Left ventricle myocardium inferior (tissue), 1 donor: ENCODE measurements around the gene S100A8. TPM values are rescaled to one million over a fixed set of nuclear protein-coding genes. Genes with fewer than 3 reads are reported as not detected.

Experiments
- DNase-seq: peaks from one replicate; pipeline ENCODE4 v3.0.0-alpha.2; 2020
- H3K27ac ChIP-seq: fragments of 200-600 bp; replicated peaks from 2 replicates; pipeline ENCODE4 v1.8.0; 2021
- H3K27me3 ChIP-seq: fragments of 200-600 bp; 2 replicates; pipeline ENCODE4 v1.8.0; 2021; ENCODE audit warnings: low read depth
- H3K36me3 ChIP-seq: fragments of 200-600 bp; 2 replicates; pipeline ENCODE4 v1.8.0; 2021
- H3K4me1 ChIP-seq: fragments of 200-600 bp; 2 replicates; pipeline ENCODE4 v1.8.0; 2021
- H3K4me3 ChIP-seq: fragments of 200-600 bp; 2 replicates; pipeline ENCODE4 v1.8.0; 2021; ENCODE audit warnings: mild to moderate bottlenecking, moderate library complexity
- H3K9me3 ChIP-seq: fragments of 200-600 bp; replicated peaks from 2 replicates; pipeline ENCODE4 v1.8.0; 2021
- intact Hi-C: fragments of 100-400 bp; cut with micrococcal nuclease; formaldehyde crosslinking; loops from one replicate; pipeline ENCODE4 v1.11.0; 2022
- total RNA-seq: library from RNA; stranded (reverse); fragmentation: NEBNext Ultra II Directional; extraction: Animal tissue kit (Norgen Biotek cat#: 25700); gene quantifications from one replicate; pipeline ENCODE4 v1.2.1, GENCODE V29; 2021
- TF ChIP-seq, protein P1 (sequence below): fragments of 200-600 bp; IDR thresholded peaks from 2 replicates; pipeline ENCODE4 v1.8.0; 2021; ENCODE audit warnings: antibody characterized with exemption, mild to moderate bottlenecking, borderline replicate concordance
- donor health status: DM: no; HTN: yes; CAD: no; lungs with severe emphysema.

Gene S100A8
- total RNA-seq, 1 donor from 2014 or later = 26.6 TPM

GRCh38 chr1:153392822-153393221 lies 1.9 kb upstream of the S100A8 start:
- no peak overlapping the region for H3K4me3 ChIP-seq
- no peaks in the 10 kb centered on the region for H3K9me3 ChIP-seq
- TF ChIP-seq, protein P1, sequence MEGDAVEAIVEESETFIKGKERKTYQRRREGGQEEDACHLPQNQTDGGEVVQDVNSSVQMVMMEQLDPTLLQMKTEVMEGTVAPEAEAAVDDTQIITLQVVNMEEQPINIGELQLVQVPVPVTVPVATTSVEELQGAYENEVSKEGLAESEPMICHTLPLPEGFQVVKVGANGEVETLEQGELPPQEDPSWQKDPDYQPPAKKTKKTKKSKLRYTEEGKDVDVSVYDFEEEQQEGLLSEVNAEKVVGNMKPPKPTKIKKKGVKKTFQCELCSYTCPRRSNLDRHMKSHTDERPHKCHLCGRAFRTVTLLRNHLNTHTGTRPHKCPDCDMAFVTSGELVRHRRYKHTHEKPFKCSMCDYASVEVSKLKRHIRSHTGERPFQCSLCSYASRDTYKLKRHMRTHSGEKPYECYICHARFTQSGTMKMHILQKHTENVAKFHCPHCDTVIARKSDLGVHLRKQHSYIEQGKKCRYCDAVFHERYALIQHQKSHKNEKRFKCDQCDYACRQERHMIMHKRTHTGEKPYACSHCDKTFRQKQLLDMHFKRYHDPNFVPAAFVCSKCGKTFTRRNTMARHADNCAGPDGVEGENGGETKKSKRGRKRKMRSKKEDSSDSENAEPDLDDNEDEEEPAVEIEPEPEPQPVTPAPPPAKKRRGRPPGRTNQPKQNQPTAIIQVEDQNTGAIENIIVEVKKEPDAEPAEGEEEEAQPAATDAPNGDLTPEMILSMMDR = no peak
- H3K27me3 ChIP-seq = peaks cover 25% of the 10 kb centered on the region
- no peaks in the 10 kb centered on the region for H3K36me3 ChIP-seq
- no peak for DNase-seq
- no peak overlapping the region for H3K27ac ChIP-seq
- peaks cover 10% of the 10 kb centered on the region for H3K4me1 ChIP-seq
- intact Hi-C loops = no loop called here

GRCh38 chr1:153392258-153392657 lies 1.4 kb upstream of the S100A8 start:
- intact Hi-C loops = no loop called here
- Histone ChIP-seq H3K27me3 (peaks cover 21% of the 10 kb centered on the region), H3K4me1 (peaks cover 10% of the 10 kb centered on the region), H3K9me3 (no peaks in the 10 kb centered on the region), H3K36me3 (no peaks in the 10 kb centered on the region), H3K4me3 (no peak overlapping the region), H3K27ac (no peak overlapping the region)
- DNase-seq = no peak
- TF ChIP-seq, protein P1 = no peak

DNA sequence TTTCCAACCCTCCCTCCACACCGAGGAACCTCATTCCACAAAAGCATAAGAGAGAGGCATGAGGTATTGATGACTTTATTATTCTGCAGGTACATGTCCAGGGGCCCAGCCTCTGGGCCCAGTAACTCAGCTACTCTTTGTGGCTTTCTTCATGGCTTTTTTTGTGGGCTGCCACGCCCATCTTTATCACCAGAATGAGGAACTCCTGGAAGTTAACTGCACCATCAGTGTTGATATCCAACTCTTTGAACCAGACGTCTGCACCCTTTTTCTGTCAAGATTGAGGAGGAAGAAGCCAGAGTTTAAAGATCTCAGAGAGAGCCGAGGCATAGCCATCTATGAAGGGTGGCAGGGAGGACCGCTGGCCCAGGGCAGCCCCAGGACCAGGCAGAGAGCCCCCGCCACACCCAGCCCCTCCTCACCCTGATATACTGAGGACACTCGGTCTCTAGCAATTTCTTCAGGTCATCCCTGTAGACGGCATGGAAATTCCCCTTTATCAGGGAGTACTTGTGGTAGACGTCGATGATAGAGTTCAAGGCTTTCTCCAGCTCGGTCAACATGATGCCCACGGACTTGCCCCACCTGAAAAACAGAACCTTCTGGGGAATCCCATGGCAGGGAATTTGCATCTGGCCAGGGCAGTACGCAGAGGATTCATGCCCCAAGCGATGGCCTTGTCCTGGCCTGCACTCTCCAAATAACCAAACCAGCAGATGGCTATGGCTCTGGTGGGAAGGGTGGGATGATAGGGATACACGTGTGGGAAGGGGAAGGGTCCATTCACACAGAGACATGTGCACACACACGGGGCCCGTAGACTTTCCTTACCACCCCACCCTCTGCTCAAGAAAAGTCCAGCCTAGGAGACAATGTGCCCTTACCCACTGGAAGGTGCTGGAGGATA lies 647 bp downstream of the S100A8 start:
- Histone ChIP-seq H3K9me3 (no peaks in the 10 kb centered on the region), H3K4me3 (no peak overlapping the region), H3K27me3 (peaks cover 4% of the 10 kb centered on the region), H3K36me3 (no peaks in the 10 kb centered on the region), H3K4me1 (peaks cover 10% of the 10 kb centered on the region), H3K27ac (no peak overlapping the region)
- no peak for DNase-seq
- TF ChIP-seq, protein P1 = no peak
- intact Hi-C loops = no loop called here

GRCh38 chr1:153389401-153389800 lies 1.5 kb downstream of the S100A8 start:
- H3K27me3 ChIP-seq = peaks cover 4% of the 10 kb centered on the region
- no peaks in the 10 kb centered on the region for H3K9me3 ChIP-seq
- no peak overlapping the region for H3K4me3 ChIP-seq
- TF ChIP-seq, protein P1 = no peak
- H3K36me3 ChIP-seq = no peaks in the 10 kb centered on the region
- intact Hi-C loops = no loop called here
- no peak for DNase-seq
- peaks cover 7% of the 10 kb centered on the region for H3K4me1 ChIP-seq
- H3K27ac ChIP-seq = no peak overlapping the region

- Histone ChIP-seq H3K27ac (no peak overlapping the region), H3K4me3 (no peak overlapping the region), H3K36me3 (no peaks in the 10 kb centered on the region), H3K9me3 (peaks cover 9% of the 10 kb centered on the region), H3K4me1 (peaks cover 7% of the 10 kb centered on the region), H3K27me3 (peaks cover 4% of the 10 kb centered on the region)
- no peak for DNase-seq
- intact Hi-C loops = no loop called here
- TF ChIP-seq, protein P1 = no peak
Observed at GRCh38 chr1:153387785-153388184, 3.1 kb downstream of the S100A8 start.
